SHP77 (cell line): Measurements from ENCODE around the gene SFT2D3.

Experiments used
- DNase-seq, 2 experiments: peaks; one replicate each; lab custom pipeline; 2025; lab: John Stamatoyannopoulos, UW

The SFT2D3 gene

DNA sequence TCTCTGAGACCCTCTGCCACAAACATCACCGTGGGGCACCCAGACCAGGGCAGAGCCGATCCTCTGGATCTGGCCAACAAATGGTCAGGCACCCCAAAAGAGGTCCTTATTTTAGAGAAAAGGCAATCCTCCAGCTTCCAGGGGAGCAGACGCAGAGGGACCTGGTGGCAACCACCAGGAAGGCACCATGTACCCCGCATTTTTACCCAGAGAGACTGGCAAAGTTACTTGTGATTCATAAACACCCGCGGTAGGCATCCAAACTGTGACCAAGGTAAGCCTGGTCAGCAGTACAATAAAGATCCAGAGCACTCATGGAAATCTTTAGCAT is 36.4 kb upstream of the SFT2D3 start:
- no peak for DNase-seq

DNA sequence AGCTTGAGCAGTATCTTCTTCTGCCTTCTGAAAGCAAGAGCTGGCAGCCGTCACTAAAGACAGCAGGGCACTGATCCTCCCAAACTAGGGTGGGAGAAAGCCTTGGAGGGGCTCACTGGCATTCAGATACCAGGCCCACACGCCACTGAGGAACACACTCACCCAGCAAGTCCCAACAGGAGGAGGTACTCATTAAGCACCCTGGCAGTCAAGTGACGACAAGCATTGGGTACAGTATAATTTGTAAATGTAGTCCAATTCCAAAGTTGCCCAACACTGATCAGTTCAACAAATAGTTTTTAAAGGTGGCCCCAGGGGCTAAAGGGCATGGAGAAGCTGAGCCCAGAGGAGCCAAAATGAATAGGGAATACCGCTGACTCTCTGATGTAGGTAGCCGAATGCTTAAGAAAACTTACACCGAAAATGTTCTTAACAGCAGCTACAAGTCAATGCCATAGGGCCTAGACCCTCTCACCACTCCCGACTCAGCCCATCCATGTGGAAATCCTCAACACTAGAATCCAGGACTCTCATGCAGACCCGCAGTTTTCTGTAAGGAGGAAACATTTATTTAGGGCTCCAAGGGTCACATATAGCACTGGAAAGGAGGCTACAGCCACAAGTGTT is 35.9 kb upstream of the SFT2D3 start:
- DNase-seq, result no peak

DNA sequence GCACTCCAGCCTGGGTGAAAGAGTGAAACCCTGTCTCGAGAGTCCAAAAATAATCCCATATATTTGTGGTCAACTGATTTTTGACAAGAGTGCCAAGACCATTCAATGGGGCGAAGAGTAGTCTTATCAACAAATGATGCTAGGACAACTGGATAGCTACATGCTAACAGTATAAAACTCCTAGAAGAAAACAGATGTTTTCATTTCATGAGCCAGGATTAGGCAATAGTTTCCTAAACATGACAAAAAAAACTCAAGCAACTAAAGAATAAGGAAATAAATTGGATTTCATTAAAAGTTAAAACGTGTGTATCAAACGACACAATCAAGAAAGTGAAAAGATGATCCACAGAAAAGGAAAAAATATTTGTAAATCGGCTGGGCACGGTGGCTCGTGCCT is 32.2 kb upstream of the SFT2D3 start:
- DNase-seq, result no peak

DNA sequence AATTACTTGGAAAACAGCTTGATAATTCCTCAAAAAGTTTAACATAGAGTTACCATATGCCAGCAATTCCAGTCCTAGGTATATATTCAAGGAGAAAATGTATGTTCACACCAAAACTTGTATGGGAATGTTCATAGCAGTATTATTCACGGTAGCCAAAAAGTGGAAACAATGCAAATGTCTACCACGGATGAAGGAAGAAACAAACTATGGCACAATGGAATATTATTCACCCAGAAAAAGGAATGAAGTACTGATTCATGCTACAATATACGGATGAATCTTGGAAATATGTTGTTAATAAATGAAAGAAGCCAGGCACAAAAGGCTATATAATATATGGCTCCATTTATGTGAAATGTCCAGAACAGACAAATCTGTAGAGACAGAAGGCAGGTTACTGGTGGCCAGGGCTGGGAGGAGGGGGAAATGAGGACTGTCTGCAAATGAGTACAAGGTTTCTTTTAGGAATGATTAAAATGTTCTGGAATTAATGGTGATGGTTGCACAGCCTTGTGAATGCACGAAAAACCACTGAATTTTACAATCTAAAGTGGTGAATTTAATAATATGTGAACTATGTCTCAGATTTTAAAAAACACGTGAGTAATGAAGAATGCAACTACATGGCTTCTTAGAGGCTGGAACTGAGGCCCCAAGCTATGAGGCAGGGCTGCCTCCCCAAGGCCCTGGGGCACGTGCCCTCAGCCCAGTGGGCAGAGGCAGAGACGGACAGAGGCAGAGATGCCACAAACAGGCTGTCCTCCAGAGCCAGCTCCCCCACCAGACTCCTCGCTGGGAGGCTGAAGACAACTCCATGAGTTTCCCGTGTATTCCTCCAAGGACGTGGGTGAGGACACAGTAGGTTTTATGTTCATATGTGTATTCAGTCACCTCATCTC is 31.0 kb upstream of the SFT2D3 start:
- DNase-seq, result no peak

DNA sequence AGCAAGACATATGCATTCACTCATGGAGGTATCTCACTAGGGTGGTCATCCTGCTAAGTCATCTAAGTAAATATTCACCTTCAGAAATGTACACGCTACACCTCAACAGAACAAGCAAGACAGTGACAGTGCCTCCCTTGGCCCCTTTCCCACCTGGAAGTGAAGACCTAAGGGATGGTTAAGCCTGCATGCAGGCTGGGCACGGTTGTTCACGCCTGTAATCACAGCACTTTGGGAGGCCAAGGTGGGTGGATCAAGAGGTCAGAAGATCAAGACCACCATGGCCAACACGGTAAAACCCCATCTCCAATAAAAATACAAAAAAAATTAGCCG is 30.4 kb upstream of the SFT2D3 start:
- DNase-seq, result no peak

DNA sequence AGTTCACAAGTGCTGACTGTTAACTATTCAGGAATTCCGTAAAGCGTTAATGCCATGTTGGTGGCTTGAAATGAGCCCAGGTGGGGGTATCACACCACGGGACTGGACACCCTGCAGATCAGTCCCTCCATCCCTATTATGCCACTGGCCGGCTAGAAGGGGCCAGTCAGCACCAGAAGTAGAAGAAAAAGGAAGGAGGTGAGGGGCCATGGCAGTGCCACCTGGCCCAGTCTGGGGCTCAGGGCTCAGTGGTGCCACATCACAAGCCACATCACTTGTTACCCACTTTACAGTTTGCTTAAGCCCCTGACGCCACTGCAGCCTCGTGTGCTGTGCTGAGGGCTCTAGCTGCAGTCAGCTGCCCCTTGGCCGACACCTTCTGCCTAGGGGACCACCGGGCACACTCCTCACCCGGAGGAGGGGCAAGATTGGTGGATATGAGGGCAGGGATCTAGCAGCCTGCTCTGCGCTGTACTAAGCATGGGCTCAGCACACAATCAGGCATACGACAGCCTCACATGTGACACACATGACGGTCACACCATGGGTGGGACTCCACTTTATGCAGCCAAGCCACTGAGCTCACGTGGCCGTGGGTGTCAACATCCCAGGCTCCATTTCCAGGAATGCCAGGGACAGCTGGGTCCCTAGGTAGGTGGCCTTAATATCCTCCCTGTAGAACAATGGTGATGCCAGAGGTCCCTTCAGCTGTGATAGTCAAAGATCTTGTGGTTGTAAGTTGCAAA is 29.6 kb upstream of the SFT2D3 start:
- no peak for DNase-seq

DNA sequence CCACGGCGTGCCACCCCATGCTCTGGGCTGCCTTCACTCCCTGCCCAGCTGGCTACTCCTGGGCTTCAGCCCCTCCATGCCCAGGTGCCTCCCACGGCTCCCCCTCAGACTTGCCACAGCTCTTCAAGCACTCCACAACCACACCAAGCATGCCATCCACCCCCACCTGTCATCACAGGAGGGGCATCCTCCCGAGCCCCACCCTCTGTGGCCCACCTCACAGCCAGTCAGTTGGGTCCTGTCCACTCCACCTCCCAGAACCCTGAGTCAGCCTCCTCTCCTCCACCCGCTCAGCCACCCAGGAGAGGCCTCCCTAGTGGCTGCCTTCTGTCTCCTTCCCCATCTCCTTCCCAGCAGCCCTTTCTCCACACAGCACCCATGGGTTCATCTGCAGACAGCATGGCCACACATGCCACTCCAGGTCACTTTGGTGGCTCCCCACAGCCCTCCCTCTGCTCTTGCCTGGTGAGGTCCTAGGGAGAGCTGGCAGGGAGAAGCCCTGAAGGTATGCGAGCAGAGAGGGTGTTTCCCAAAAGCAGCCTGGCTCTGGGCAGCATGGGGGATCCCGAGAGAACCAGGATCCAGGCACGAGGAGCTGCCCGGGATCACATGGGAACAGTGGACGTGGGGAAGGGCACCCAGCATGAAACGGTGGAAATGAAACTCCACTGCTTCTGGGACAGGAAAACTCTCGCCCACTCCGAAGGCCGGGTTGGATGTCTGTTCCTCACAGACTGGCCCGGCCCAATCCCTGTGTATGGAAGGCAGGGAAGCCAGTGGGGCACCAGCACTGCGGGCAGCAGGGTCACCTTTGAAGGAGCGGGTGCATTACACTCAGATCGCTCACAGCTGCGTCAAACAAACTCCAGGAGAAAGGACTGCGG is 28.7 kb upstream of the SFT2D3 start:
- DNase-seq, result no peak

DNA sequence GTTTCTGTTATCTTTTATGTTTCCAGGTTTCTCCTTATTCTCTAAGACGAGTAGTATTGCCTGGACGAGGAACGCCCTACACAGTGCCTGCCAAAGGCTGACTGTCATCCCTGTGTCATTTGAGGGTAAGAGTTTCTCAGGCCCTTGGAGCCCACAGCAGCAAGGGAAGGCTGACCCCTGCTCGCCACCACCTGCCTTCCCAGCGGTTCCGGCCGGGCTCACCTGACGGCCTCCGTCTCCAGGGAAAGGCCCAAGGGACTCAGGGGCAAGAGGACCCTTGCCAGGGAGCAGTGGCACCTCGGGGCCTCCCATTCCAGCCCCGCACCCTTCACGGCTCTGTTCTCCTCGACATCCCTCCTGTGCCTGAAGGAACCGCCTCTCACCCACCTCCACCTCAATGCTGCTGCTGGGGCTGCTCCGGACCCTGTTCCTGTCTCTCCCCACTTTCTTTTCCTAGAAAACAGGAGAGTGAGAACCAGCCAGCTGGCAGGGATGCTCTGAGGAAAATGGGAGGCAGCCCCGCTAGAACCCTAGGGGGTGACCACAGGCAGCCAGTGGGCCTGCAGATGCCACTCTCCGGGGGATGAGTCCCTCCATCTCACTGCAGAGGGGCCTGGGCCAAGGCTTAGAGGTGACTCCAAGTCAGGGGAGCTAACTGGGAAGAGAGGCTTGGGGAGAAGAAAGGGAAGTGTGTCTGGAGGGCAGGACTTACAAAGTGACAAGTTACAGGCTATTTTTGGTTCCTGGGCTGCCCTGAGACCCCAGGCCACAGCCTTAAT is 27.8 kb upstream of the SFT2D3 start:
- no peak for DNase-seq

DNA sequence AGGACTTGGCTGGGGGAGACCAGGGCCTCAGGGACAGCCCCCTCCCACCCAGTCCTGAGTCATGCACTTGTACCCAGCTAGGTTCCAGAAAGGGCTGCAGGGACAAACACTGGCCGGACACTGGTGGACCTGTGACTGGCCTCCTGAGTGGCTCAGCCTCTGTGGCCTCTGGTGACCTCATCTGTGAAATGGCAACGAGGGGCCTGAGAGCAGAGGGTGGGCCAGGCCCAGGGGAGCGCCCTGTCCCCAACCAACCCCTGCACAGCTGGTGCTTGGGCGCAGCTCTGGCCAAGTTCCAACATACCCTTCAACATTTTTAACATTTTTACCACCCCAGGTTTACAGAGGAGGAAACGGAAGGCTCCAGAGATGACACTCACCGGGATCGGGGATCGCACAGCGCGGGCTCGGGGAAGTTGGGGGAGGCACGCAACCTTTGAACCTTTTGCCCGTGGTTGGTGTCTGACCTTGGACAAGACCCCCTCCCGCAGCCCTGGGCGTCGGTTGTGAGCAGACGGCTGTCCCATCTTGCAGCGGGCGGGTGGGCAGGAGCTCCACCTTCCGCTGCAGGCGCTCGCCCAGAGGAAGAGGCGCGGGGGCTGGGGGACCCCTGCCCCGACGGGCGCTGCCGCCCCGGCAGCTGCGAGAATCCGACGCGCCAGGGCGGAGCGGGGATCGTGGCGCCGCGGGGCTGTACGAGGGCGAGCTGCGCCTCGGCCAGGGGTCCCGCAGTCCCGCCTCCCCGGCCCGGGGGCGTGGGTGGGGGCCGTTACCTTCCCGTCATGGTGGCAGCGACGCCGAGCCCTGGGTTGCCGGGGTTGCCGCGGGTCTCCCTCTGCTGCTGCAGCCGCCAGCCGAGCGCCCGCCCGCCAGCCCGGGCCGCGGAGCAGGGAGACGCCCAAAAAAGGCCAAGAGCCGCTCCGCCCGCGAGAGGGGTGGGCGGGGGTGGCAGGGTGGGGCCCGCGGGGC is 26.8 kb upstream of the SFT2D3 start:
- no peak for DNase-seq

DNA sequence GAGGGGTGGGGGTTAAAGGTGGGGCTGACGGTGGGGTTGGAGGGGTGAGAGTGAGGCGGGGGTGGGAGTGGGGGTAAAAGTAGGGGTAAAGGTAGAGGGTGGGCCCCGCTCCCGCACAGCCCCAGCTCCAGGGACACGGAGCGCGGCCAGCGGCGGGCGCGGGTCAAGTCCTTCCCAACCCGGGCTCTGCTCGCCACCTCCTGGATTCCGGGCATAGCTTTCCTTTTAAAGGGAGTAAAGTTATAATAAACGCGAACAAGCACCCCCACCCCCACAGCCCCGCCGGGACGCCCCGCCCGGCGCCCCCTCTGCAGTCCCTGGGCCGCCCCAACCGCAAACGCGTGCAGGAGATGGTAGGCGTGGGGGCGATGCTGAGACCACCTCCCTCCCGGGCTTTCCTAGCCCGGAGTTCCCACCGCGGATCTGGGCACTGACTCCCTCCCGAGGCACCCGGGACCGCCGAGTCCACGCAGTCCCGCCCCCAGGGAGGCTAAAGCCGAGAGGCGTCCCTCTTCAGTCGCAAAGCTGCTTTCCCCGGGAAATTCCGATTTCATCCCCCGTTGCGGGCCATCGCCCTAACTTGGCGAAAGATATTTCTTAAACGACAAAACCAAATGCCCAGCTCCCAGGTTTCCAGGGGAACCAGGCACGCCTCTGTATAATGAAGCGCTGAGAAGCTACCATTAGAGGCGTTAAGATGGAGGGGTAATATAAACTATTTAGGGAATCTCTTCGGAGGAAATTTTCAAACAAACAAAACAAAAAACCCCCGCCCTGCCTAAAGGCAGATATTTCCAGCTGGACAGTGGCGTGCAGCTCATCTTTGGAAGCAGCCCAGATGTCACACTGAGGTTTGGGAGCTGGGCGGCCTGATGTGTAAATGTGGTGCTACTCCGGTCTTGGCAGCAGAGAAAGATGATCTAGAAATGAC is 25.7 kb upstream of the SFT2D3 start, which contains the start of gene LIMS2:
LIMS2 (minus strand) TSS at position 200 of the 931 bp plus-strand sequence. CDS start 506 bp downstream, outside the sequence.
- DNase-seq, result no peak

DNA sequence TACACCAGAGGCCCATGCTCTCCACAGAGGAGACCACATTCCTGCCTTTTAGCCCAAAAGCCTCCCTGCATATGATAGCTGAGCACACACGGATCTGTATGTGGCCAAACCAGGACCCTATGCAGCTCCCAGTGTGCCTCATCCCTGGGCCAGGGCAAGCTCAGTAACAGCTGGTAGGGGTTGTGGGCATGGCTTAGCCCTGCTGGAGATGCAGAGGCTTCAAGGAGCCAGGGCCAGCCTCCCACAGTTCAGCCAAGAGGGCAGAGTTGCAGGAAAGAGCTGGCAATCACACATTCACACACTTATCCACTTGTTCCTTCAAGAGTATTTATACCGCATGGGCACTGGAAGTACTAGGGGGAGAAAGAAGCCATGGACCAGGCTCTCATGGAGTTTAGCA is 24.4 kb upstream of the SFT2D3 start:
- no peak for DNase-seq

DNA sequence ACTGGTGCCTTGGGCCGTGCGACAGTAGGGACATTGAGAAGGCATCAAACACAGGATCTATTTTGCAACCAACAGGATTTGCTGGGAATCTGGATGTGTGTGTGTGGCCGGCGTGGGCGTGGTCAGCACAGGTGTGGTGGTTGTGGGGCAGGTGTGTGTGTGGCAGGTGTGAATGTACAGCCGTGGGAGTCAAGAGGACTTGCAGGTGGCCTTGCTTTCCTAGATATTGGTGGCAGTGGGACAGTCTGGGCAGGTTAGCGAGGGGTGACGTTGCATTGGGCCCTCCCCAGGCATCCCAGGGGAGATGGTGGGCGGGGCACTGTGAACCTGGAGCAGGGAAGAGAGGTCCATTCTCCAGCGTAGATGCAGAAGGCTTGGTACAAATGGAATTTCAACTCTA is 22.8 kb upstream of the SFT2D3 start:
- DNase-seq, result no peak

DNA sequence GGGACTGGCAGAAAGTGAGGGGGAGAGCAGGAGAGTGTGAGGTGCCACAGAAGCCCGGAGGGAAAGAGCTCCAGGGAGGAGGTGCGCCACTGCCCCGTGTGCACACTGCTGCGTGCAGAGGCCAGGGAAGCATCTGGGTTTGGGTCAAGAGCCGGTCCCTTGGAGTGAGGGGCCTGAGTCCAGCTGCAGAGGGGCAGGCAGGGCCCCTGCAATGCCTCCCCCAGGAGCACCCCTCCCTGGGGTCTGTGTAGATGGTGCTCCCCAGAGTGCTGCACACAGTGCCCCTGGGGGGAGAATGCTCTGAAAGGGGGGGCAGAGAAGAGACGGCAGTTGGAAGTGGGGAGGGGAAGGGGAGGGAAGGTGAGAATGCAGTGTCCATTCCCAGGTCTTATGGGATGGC is 22.3 kb upstream of the SFT2D3 start:
- no peak for DNase-seq

DNA sequence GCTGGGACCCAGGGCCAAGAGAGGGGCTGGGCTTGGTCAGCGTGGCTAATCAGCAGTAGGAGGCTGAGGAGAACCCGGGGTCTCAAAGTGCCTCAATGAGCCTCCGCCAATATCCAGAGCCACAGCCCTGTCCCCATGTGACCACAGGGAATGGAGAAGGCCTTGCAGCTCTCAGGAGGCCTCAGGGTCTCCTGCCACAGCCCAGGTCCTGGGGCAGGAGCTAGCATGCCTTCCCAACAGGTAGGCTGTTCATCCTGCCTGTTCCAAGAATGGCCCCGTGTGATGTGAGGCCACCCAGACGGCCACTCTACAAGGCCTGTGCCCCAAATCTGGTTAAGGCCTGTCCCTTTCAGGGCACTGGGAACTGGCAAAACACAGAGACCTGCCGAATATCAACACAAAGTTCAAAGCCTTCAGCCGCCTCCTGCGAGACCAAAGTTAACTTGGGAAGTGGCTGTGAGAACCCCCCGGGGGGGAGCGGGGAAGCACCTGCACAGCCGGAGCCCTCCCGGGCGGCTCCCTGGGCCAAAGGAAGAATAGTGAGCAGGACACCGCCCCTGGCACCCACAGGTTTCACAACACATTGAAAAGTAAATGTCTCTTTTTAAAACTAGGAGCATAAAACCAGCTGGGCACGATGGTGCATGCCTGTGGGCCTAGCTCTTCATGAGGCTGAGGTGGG is 21.5 kb upstream of the SFT2D3 start:
- no peak for DNase-seq

DNA sequence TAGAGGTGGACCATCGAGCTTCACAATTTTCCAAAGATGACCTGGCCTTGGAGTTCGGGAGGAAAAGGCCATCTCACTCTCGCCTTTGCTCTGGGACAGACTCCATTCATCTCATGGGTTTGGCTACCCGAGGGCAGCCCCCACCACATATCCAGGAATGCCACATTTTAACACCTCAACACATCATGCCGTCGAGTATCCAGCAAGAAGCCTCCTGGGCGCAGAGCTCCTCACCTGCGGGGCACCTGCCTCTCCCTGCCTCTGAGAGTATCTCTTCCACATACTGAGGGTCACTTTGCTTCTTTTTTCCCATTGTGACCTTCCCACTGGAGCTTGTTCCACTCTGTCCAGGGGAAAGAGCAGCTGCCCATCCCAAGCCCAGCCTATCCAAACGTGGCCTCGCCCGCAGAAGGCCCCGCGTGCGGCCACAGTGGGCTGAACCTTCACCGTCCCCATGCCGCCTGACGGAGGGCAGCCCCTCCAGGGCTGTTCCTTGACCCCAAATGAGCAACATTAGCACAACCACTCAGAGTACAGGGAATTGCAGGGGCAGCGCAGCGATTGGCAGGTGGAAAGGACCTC is 20.5 kb upstream of the SFT2D3 start:
- no peak for DNase-seq

DNA sequence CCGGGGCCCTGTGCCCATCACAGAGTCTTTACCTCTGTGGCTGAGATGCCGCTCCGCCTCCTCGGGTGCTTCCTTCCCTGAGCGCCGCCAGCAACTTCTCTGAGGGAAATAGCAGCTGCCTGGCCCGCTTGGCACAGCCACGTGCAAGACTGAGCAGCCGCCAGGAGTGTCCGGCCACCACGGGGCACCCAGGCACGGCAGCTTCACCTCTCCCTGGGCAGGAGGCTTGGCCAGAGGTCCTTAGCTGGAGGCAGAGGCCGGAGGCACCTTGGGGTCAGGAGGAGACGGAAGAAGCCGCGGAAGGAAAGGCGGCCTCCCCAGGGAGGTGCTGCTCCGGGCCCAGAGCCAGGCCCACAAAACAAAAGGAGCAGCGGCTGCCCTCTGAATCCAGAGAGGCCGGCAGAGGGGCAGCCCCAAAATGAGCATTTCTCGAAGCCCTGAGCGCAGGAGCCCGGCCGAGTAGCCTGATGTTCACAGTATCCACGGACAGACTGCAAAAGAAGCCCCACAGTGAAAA is 20.0 kb upstream of the SFT2D3 start:
- DNase-seq, result no peak

DNA sequence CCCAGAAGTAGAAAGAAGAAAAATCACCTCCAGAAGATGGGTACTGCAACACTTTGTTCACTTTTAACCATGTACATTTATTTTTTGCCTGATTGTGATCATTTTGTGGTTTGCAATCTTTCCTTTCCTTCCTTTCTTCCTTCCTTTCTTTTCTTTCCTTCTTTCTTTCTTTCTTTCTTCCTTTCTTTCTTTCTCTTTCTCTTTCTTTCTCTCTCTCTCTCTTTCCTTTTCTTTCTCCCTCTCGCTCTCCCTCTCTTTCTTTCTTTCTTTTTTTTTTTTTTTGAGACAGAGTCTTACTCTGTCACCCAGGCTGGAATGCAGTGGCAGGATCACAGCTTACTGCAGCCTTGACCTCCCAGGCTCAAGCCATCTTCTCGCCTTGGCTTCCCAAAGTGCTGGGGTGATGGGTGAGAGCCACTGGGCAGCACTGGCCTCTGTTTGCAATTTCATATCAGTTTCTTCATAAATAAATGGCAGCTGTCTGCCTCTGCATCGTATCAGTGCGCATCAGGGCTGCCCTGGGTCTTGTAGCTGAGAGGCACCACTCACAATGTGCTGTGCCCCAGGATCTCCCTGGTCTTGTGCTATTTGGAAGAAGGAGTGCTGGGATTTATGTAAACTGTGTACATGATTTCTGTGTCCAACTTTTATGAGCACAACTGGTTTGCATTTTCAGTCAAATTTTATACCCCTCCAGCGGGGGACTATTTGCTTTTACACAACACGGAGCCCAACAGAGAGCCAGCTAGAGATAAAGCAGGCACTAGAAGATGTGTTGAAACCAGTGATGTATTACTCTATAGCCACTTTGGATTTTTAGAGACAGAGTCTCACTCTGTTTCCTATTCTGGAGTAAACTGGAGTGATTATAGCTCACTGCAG is 19.1 kb upstream of the SFT2D3 start:
- no peak for DNase-seq
